ENCODE results near the gene RIN3. TPM values are rescaled to one million over a fixed set of nuclear protein-coding genes. Genes with fewer than 3 reads are reported as not detected.

Gene RIN3
- total RNA-seq, 1 experiment from 2014 or later, result 4.8 TPM

- intact Hi-C loops (cut with micrococcal nuclease), result loop anchor here (5.0 kb wide), 2 partner anchors 38 to 548 kb away; no protein-coding TSS in a partner anchor
- ATAC-seq (no peak), DNase-seq (no peak)
- H3K4me2 ChIP-seq (ENCODE audit: low read length), result no peak overlapping the region
- H2AFZ ChIP-seq (ENCODE audit: low read length), result no peak overlapping the region
- BruUV-seq (replicated peaks), result no TSS peak
- ChIA-PET CTCF (no interaction called here), POLR2A (ENCODE audit: unreplicated experiment) (no interaction called here)
- H3K36me3 ChIP-seq (ENCODE audit: low read depth, low read length), result no peaks in the 10 kb centered on the region
- no peaks in the 10 kb centered on the region for H3K9me2 ChIP-seq (replicated peaks; ENCODE audit: low read length)
- H3K27ac ChIP-seq (ENCODE audit: low read length), result no peak overlapping the region
- no peaks in the 10 kb centered on the region for H4K20me1 ChIP-seq (ENCODE audit: low read length)
- no peak for TF ChIP-seq CTCF (conservative IDR thresholded peaks at IDR 0.05; ENCODE audit: low read depth, low read length)
- no peak for TF ChIP-seq EZH2 (IDR thresholded peaks at IDR 0.05; ENCODE audit: low read length, unreplicated experiment)
- no peak for TF ChIP-seq EZH2phosphoT487 (IDR thresholded peaks at IDR 0.05; ENCODE audit: borderline replicate concordance, low read length)
- no peak overlapping the region for H3K9ac ChIP-seq (ENCODE audit: low read length)
- no peaks in the 10 kb centered on the region for H3K9me3 ChIP-seq (ENCODE audit: low read length)
- no peaks in the 10 kb centered on the region for H3K27me3 ChIP-seq (ENCODE audit: low read length)
- H3K79me2 ChIP-seq (ENCODE audit: low read length), result no peaks in the 10 kb centered on the region
- peaks cover 12% of the 10 kb centered on the region for H3K4me1 ChIP-seq (ENCODE audit: insufficient read depth, low read length)
- H3K4me3 ChIP-seq (ENCODE audit: low read length), result no peak overlapping the region
- no peaks in the 10 kb centered on the region for H3F3A ChIP-seq (ENCODE audit: low read length, unreplicated experiment)
Observed at GRCh38 chr14:92684801-92685560, 171.4 kb downstream of the RIN3 start.

GRCh38 chr14:92685784-92686355 lies 172.3 kb downstream of the RIN3 start:
- Histone ChIP-seq H2AFZ (ENCODE audit: low read length) (no peak overlapping the region), H3K79me2 (ENCODE audit: low read length) (no peaks in the 10 kb centered on the region), H3K27me3 (ENCODE audit: low read length) (no peaks in the 10 kb centered on the region), H3K9ac (ENCODE audit: low read length) (no peak overlapping the region), H3K27ac (ENCODE audit: low read length) (no peak overlapping the region), H3F3A (ENCODE audit: low read length, unreplicated experiment) (no peaks in the 10 kb centered on the region), H3K9me2 (replicated peaks; ENCODE audit: low read length) (no peaks in the 10 kb centered on the region), H3K9me3 (ENCODE audit: low read length) (no peaks in the 10 kb centered on the region), H3K4me1 (ENCODE audit: insufficient read depth, low read length) (peaks cover 7% of the 10 kb centered on the region), H3K4me3 (ENCODE audit: low read length) (no peak overlapping the region), H4K20me1 (ENCODE audit: low read length) (no peaks in the 10 kb centered on the region), H3K36me3 (ENCODE audit: low read depth, low read length) (no peaks in the 10 kb centered on the region), H3K4me2 (ENCODE audit: low read length) (no peak overlapping the region)
- no peak for DNase-seq
- POLR2A ChIA-PET (ENCODE audit: unreplicated experiment), result no interaction called here
- CTCF ChIA-PET, result interaction anchor here (0.6 kb wide), 1 partner anchor 821 kb away, joined by 3 read pairs; no protein-coding TSS in a partner anchor
- no peak for TF ChIP-seq EZH2 (IDR thresholded peaks at IDR 0.05; ENCODE audit: low read length, unreplicated experiment)
- TF ChIP-seq CTCF (conservative IDR thresholded peaks at IDR 0.05; ENCODE audit: low read depth, low read length), result no peak
- no peak for TF ChIP-seq EZH2phosphoT487 (IDR thresholded peaks at IDR 0.05; ENCODE audit: borderline replicate concordance, low read length)
- BruUV-seq (replicated peaks), result no TSS peak
- intact Hi-C loops (cut with micrococcal nuclease), result no loop called here
- no peak for ATAC-seq

- no peaks in the 10 kb centered on the region for H3K9me3 ChIP-seq (ENCODE audit: low read length)
- no peaks in the 10 kb centered on the region for H3K79me2 ChIP-seq (ENCODE audit: low read length)
- H3K36me3 ChIP-seq (ENCODE audit: low read depth, low read length), result no peaks in the 10 kb centered on the region
- no peak overlapping the region for H3K4me3 ChIP-seq (ENCODE audit: low read length)
- H3K4me1 ChIP-seq (ENCODE audit: insufficient read depth, low read length), result peaks cover 2% of the 10 kb centered on the region
- no peak for DNase-seq
- H3F3A ChIP-seq (ENCODE audit: low read length, unreplicated experiment), result no peaks in the 10 kb centered on the region
- no peak overlapping the region for H3K27ac ChIP-seq (ENCODE audit: low read length)
- intact Hi-C loops (cut with micrococcal nuclease), result no loop called here
- ChIA-PET POLR2A (ENCODE audit: unreplicated experiment) (no interaction called here), CTCF (interaction anchor here (0.6 kb wide), 3 partner anchors 100 to 822 kb away, joined by 3 read pairs; no protein-coding TSS in a partner anchor)
- H4K20me1 ChIP-seq (ENCODE audit: low read length), result no peaks in the 10 kb centered on the region
- H3K4me2 ChIP-seq (ENCODE audit: low read length), result peak overlapping the region; percentile 70
- no peaks in the 10 kb centered on the region for H3K9me2 ChIP-seq (replicated peaks; ENCODE audit: low read length)
- no peaks in the 10 kb centered on the region for H3K27me3 ChIP-seq (ENCODE audit: low read length)
- no TSS peak for BruUV-seq (replicated peaks)
- ATAC-seq, result no peak
- peak overlapping the region; percentile 63 for H2AFZ ChIP-seq (ENCODE audit: low read length)
- no peak overlapping the region for H3K9ac ChIP-seq (ENCODE audit: low read length)
- no peak for TF ChIP-seq CTCF (conservative IDR thresholded peaks at IDR 0.05; ENCODE audit: low read depth, low read length)
- TF ChIP-seq EZH2phosphoT487 (IDR thresholded peaks at IDR 0.05; ENCODE audit: borderline replicate concordance, low read length), result no peak
- no peak for TF ChIP-seq EZH2 (IDR thresholded peaks at IDR 0.05; ENCODE audit: low read length, unreplicated experiment)
Observed at GRCh38 chr14:92686411-92686899, 172.9 kb downstream of the RIN3 start.

All from PC-3 (cell line).